Calu3 (cell line): Measurements from ENCODE around the gene PRAME. TPM values are rescaled to one million over a fixed set of nuclear protein-coding genes. Genes with fewer than 3 reads are reported as not detected.

Experiments used
- BruUV-seq: library from RNA; stranded (reverse); fragments of 400-500 nt; replicated peaks from 2 replicates; lab custom pipeline; 2021; lab: Mats Ljungman, UMichigan
- CTCF ChIA-PET: fragments of 300-600 bp; sonication (Branson Sonifier 250); formaldehyde crosslinking; loops from one replicate; lab custom pipeline; 2022; ENCODE audit warnings: antibody characterized with exemption; lab: Charles Lee
- DNase-seq: peaks from one replicate; pipeline ENCODE4 v3.0.0; 2022
- H3K27ac Mint-ChIP-seq: one replicate; pipeline ENCODE4 v1.8.0; 2022; ENCODE audit warnings: mixed read lengths; ENCODE audit not compliant: unreplicated experiment
- H3K27me3 Mint-ChIP-seq: one replicate; pipeline ENCODE4 v1.8.0; 2022; ENCODE audit warnings: mixed read lengths; ENCODE audit not compliant: unreplicated experiment
- H3K36me3 Mint-ChIP-seq: one replicate; pipeline ENCODE4 v1.8.0; 2022; ENCODE audit warnings: mild to moderate bottlenecking, moderate library complexity, mixed read lengths; ENCODE audit not compliant: insufficient read depth, unreplicated experiment
- H3K4me1 Mint-ChIP-seq: one replicate; pipeline ENCODE4 v1.8.0; 2022; ENCODE audit warnings: mild to moderate bottlenecking, low read depth, mixed read lengths; ENCODE audit not compliant: unreplicated experiment
- H3K4me3 Mint-ChIP-seq: one replicate; pipeline ENCODE4 v1.8.0; 2022; ENCODE audit warnings: mild to moderate bottlenecking, low read depth, moderate library complexity, mixed read lengths; ENCODE audit not compliant: unreplicated experiment
- H3K9me3 Mint-ChIP-seq: one replicate; pipeline ENCODE4 v1.8.0; 2022; ENCODE audit warnings: low read depth, mixed read lengths; ENCODE audit not compliant: unreplicated experiment
- intact Hi-C: fragments of 100-400 bp; cut with micrococcal nuclease; formaldehyde crosslinking; loops from one replicate; pipeline ENCODE4 v1.10.0; 2022; ENCODE audit not compliant: unreplicated experiment
- total RNA-seq: library from RNA; stranded (reverse); gene quantifications from 2 replicates; pipeline ENCODE4 v1.2.3, GENCODE V29; 2022
- TF ChIP-seq, protein P1 (sequence below): fragments of 200-600 bp; IDR thresholded peaks from one replicate; pipeline ENCODE4 v1.8.0; 2022; ENCODE audit warnings: antibody characterized with exemption; ENCODE audit not compliant: unreplicated experiment

Gene PRAME
- total RNA-seq, 1 experiment from 2014 or later = 2.6 TPM

DNA sequence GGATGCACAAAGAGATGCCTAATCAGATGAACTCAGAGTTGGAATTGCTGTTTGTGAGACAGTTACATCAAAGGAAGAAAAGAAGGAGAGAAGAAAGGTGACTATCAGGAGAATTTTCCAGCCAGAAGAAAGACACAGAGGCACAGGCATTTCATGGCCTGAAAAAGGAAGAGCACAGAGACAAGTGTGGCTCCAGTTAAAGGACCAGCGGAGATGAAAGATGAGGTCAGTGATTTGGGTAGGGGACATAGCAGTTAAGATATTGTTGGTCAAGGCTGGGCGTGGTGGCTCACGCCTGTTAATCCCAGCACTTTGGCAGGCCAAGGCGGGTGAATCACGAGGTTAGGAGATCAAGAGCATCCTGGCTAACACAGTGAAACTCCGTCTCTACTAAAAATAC, 35.6 kb downstream of the PRAME start:
- Mint-ChIP-seq H3K9me3 (no peaks in the 10 kb centered on the region), H3K27ac (no peak overlapping the region), H3K4me3 (no peak overlapping the region), H3K4me1 (no peaks in the 10 kb centered on the region), H3K36me3 (no peaks in the 10 kb centered on the region), H3K27me3 (peaks cover 53% of the 10 kb centered on the region)
- intact Hi-C loops = no loop called here
- CTCF ChIA-PET = no interaction called here
- DNase-seq = no peak
- TF ChIP-seq, protein P1, sequence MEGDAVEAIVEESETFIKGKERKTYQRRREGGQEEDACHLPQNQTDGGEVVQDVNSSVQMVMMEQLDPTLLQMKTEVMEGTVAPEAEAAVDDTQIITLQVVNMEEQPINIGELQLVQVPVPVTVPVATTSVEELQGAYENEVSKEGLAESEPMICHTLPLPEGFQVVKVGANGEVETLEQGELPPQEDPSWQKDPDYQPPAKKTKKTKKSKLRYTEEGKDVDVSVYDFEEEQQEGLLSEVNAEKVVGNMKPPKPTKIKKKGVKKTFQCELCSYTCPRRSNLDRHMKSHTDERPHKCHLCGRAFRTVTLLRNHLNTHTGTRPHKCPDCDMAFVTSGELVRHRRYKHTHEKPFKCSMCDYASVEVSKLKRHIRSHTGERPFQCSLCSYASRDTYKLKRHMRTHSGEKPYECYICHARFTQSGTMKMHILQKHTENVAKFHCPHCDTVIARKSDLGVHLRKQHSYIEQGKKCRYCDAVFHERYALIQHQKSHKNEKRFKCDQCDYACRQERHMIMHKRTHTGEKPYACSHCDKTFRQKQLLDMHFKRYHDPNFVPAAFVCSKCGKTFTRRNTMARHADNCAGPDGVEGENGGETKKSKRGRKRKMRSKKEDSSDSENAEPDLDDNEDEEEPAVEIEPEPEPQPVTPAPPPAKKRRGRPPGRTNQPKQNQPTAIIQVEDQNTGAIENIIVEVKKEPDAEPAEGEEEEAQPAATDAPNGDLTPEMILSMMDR = no peak
- BruUV-seq = no TSS peak

DNA sequence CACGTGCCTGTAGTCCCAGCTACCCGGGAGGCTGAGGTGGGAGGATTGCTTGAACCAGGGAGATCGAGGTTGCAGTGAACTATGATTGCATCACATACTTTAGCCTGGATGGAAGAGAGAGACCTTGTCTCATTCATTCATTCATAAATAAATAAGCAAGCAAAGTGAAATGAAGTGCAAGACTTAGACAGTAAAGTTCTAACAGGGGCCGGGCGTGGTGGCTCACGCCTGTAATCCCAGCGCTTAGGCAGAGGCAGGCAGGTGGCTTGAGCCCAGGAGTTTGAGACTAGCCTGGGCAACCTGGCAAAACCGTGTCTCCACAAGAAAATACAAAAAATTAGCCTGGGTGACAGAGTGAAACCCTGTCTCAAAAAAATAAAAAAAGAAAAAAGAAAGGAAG, 37.4 kb downstream of the PRAME start:
- Mint-ChIP-seq H3K27ac (no peak overlapping the region), H3K36me3 (no peaks in the 10 kb centered on the region), H3K4me1 (no peaks in the 10 kb centered on the region), H3K4me3 (no peak overlapping the region), H3K27me3 (peaks cover 47% of the 10 kb centered on the region), H3K9me3 (no peaks in the 10 kb centered on the region)
- no TSS peak for BruUV-seq
- TF ChIP-seq, protein P1 = no peak
- DNase-seq = no peak
- intact Hi-C loops = no loop called here
- CTCF ChIA-PET = no interaction called here

DNA sequence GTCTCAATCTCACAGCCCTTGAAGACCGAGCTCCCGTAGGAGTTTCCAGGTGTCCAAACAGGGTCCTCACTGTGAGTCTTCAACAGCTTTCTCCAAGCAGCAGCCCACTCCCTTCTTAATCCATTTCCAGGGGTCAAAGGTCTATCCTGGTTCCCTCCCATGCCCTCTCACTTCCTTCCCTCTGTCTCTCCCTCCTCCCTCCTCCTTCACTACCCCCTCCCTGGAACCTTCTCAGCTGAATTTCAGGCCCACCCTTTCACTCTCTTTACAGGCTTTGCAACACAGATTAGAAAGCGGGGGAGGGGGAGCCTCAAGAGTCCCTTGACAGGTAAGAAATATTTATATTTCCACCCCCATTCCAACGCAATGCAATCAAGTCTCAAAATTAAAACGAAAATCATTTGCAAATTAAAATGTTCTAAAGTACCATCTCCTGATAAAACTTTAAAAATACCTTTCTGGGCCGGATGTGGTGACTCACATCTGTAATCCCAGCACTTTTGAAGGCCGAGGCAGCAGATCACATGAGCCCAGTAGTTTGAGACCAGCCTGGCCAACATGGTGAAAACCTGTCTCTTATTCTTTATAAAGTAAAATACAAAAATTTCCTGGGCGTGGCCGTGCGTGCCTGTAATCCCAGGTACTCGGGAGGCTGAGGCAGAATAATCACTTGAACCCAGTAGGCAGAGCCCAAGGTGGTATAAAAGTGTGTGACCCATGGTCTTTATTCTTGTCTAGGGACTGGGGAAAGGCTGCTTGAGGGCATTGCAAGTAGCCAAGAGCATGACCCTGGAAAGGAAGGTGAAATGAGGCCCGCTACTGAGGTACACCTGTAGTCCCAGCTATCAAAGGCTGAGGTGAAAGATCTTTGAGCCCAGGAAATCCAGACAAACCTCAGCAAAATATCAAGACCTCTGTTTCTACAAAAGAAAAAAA, 38.1 kb downstream of the PRAME start:
- CTCF ChIA-PET = interaction anchor here (1.1 kb wide), 1 partner anchor 313 kb away, joined by 3 read pairs; no protein-coding TSS in a partner anchor
- Mint-ChIP-seq H3K36me3 (no peaks in the 10 kb centered on the region), H3K27me3 (peaks cover 47% of the 10 kb centered on the region), H3K27ac (no peak overlapping the region), H3K4me1 (no peaks in the 10 kb centered on the region), H3K9me3 (no peaks in the 10 kb centered on the region), H3K4me3 (no peak overlapping the region)
- no TSS peak for BruUV-seq
- TF ChIP-seq, protein P1 = no peak
- intact Hi-C loops = no loop called here
- DNase-seq = no peak

DNA sequence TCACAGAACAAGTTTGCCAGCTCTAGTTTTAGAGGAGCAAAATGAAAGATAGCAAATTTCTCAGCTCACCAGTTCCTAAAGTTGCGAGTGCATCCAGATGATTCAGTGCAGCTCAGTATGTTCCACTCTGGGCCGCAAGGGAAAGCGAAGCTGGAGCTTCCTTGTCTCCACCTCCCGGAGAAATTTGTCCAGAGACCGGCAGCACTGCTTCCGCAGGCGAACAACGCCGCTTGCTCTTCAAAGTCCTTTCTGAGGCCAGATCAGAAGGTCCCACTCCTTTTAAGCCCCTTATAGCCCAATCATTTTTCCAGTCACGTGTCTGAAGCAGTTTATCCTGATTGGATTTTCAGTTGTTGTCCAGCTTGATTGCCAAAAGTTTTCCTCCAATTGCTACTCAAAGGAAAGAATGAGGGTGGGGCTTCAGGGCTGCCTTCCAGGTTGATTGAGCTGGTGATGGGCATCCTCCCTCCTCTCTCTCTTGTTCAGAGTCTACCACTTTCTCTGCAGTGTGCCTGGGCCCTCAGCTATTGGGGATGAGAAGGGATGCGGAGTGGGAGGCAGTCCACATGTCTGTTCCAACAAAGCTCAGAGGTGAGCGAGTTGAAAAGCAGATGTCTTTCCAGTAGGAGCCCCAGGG, 38.9 kb downstream of the PRAME start, which contains the start of gene ZNF280A:
Gene ZNF280A, minus strand, starts transcription at position 251 of the 637 bp plus-strand sequence. CDS start 4,640 bp downstream, outside the sequence.
- DNase-seq = no peak
- no peak within 1 kb of the TSS for H3K4me3 Mint-ChIP-seq
- H3K4me1 Mint-ChIP-seq = no peaks in the 10 kb centered on the region
- intact Hi-C loops = no loop called here
- no peak within 1 kb of the TSS for H3K27ac Mint-ChIP-seq
- BruUV-seq = no TSS peak
- CTCF ChIA-PET = interaction anchor here (1.1 kb wide), 1 partner anchor 312 kb away, joined by 3 read pairs; no protein-coding TSS in a partner anchor
- peaks cover 47% of the 10 kb centered on the region for H3K27me3 Mint-ChIP-seq
- no peaks in the 10 kb centered on the region for H3K36me3 Mint-ChIP-seq
- no peaks in the 10 kb centered on the region for H3K9me3 Mint-ChIP-seq
- TF ChIP-seq, protein P1 = no peak
